Measurements from ENCODE around the gene UBE2J2. TPM values are rescaled to one million over a fixed set of nuclear protein-coding genes. Genes with fewer than 3 reads are reported as not detected.

UBE2J2 gene
- total RNA-seq, 1 experiment from 2014 or later, result 62.1 TPM

DNA sequence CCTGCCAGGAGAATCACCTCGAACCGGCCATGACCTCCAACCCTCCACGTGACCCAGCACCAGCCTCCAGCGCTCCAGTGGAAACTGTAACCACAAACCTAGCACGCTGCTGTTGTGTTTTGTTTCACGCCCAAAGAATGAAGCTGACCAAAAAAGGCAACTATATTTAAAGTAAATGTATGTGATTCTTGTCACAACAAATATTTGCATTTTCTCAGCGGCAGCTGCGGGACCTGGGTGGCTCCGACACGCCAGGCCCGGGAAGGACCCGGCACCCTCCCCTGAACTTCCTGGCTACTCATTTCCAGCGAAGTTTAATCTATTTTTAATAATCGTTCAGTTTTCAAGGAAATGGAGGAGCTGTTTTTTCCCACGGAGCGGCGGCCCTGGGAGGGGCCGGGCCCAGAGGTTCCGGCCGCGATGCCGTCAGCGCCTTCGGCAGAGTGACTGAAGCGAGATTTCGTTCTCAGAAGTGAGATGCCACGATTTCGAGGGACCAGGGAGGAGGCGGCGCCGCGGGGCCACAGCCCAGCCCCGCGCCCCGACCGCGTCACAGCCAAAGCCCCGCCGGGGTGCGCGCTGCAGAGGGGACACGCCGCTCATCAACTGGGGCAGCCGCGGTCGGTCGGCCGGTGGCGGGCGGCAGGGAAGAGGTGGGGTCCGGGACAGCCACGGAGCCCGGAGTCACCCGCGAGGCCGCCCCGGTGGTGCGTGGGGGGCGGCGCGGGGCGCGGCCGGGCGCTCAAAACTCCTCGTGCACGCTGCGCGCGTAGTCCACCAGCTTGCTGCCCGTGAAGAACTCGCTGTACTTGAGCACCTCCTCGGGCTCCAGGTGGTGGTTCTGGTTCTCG is 56.7 kb downstream of the UBE2J2 start:
- no peak for DNase-seq (ENCODE audit: unreplicated experiment)
- no peaks in the 10 kb centered on the region for H3K27me3 Mint-ChIP-seq (ENCODE audit: insufficient read depth, unreplicated experiment)
- H3K4me3 Mint-ChIP-seq (ENCODE audit: unreplicated experiment), result no peak overlapping the region
- no peaks in the 10 kb centered on the region for H3K4me1 Mint-ChIP-seq (ENCODE audit: insufficient read depth, unreplicated experiment)
- TSS peak; percentile 82 for BruUV-seq (replicated peaks)
- no peak overlapping the region for H3K27ac Mint-ChIP-seq (ENCODE audit: low read depth, unreplicated experiment)
- H3K9me3 Mint-ChIP-seq (ENCODE audit: unreplicated experiment), result no peaks in the 10 kb centered on the region
- ChIA-PET POLR2A (interaction anchor here (1.0 kb wide), 2 partner anchors 8 to 14 kb away, joined by 3 to 5 read pairs; no protein-coding TSS in a partner anchor), CTCF (no interaction called here)
- intact Hi-C loops (cut with micrococcal nuclease), result no loop called here
- peaks cover 27% of the 10 kb centered on the region for H3K36me3 Mint-ChIP-seq (ENCODE audit: insufficient read depth, unreplicated experiment)
- TF ChIP-seq, protein P1, sequence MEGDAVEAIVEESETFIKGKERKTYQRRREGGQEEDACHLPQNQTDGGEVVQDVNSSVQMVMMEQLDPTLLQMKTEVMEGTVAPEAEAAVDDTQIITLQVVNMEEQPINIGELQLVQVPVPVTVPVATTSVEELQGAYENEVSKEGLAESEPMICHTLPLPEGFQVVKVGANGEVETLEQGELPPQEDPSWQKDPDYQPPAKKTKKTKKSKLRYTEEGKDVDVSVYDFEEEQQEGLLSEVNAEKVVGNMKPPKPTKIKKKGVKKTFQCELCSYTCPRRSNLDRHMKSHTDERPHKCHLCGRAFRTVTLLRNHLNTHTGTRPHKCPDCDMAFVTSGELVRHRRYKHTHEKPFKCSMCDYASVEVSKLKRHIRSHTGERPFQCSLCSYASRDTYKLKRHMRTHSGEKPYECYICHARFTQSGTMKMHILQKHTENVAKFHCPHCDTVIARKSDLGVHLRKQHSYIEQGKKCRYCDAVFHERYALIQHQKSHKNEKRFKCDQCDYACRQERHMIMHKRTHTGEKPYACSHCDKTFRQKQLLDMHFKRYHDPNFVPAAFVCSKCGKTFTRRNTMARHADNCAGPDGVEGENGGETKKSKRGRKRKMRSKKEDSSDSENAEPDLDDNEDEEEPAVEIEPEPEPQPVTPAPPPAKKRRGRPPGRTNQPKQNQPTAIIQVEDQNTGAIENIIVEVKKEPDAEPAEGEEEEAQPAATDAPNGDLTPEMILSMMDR (IDR thresholded peaks at IDR 0.05; ENCODE audit: unreplicated experiment), result no peak

DNA sequence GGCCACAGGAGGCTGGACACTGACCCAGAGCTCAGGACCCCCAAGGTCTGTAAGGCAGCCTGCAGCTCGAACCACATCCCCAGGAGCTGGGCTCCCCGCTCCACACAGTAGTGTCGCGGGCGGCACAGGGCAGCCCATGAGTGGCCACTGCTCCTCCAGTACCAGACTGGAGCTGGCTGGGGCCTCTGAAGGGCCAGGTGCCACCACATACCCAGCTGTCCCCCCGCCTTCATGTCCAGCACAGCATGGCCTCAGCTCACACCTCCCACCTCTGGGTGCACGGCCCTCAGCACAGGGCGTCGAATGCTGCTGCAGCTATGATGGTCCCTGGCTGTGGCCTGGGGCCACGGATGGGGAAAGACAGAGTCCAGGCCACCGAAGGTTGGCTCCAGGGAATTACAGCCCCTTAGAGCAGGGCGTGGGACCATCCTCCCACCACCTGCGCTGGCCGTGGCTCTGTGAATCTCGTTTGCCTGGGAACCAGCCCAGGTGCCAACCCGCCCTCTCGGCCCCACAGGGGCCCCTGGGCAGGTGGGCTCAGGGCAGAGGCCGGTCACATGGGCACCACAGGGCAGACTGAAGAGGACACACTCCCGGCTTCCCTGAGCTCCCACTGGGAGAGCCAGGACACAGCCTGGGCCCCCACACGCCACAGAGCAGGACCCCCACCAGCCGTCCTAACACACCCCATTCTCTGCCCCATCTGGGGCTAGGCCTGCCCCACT is 57.6 kb downstream of the UBE2J2 start:
- Mint-ChIP-seq H3K36me3 (ENCODE audit: insufficient read depth, unreplicated experiment) (peaks cover 18% of the 10 kb centered on the region), H3K9me3 (ENCODE audit: unreplicated experiment) (no peaks in the 10 kb centered on the region), H3K4me3 (ENCODE audit: unreplicated experiment) (no peak overlapping the region), H3K4me1 (ENCODE audit: insufficient read depth, unreplicated experiment) (no peaks in the 10 kb centered on the region), H3K27me3 (ENCODE audit: insufficient read depth, unreplicated experiment) (no peaks in the 10 kb centered on the region), H3K27ac (ENCODE audit: low read depth, unreplicated experiment) (no peak overlapping the region)
- DNase-seq (ENCODE audit: unreplicated experiment), result no peak
- no TSS peak for BruUV-seq (replicated peaks)
- intact Hi-C loops (cut with micrococcal nuclease), result no loop called here
- ChIA-PET POLR2A (interaction anchor here (0.6 kb wide), 1 partner anchor 237 kb away, joined by 3 read pairs; no protein-coding TSS in a partner anchor), CTCF (interaction anchor here (0.6 to 1.4 kb wide), 2 partner anchors 94 to 98 kb away, joined by 4 to 5 read pairs; no protein-coding TSS in a partner anchor)
- TF ChIP-seq, protein P1 (IDR thresholded peaks at IDR 0.05; ENCODE audit: unreplicated experiment), result no peak

DNA sequence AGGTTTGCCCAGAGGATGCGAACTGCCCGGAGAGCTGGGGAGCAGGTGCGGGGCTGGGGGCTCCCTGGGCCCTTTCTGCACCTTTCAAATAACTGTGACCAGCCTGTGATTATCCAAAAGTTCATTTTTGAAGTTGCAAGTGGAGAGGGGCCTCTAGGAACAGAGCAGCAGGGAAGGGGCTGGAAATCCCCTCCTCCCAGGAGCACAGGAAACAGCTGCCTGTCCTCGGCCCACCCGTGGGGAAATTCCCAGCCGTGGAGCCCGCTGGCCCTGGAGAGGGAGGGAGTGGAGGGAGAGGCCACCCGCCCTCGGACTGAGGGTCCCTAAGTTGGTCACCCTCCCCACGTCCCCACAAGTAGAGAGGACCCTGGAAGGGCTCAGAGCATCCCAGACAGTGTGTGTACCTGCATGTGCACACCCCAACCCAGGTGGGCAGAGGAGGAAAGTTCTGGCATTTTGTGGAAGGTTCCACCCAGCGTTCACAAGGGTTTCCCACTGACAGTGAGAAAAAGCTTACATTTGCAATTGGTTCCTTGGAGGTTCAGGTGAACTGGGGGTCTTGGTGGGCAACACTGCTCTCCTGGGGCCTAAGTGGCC is 58.5 kb downstream of the UBE2J2 start:
- Mint-ChIP-seq H3K36me3 (ENCODE audit: insufficient read depth, unreplicated experiment) (peaks cover 17% of the 10 kb centered on the region), H3K9me3 (ENCODE audit: unreplicated experiment) (no peaks in the 10 kb centered on the region), H3K27ac (ENCODE audit: low read depth, unreplicated experiment) (no peak overlapping the region), H3K4me3 (ENCODE audit: unreplicated experiment) (no peak overlapping the region), H3K4me1 (ENCODE audit: insufficient read depth, unreplicated experiment) (no peaks in the 10 kb centered on the region), H3K27me3 (ENCODE audit: insufficient read depth, unreplicated experiment) (no peaks in the 10 kb centered on the region)
- ChIA-PET POLR2A (no interaction called here), CTCF (interaction anchor here (0.6 to 1.4 kb wide), 3 partner anchors 93 to 234 kb away, joined by 3 to 5 read pairs (median 4); no protein-coding TSS in a partner anchor)
- no TSS peak for BruUV-seq (replicated peaks)
- no peak for DNase-seq (ENCODE audit: unreplicated experiment)
- intact Hi-C loops (cut with micrococcal nuclease), result no loop called here
- TF ChIP-seq, protein P1 (IDR thresholded peaks at IDR 0.05; ENCODE audit: unreplicated experiment), result no peak

Measured in MCF 10A (cell line).